Measurements from ENCODE around the gene RNF222.
A peak's percentile ranks its signal among the peaks of the same experiment; 100 is the strongest.

RNF222 gene

GRCh38 chr17:8397636-8398035 lies at the start of gene RNF222:
TSS of gene RNF222 (minus strand) at chr17:8397827. CDS start at chr17:8393461, 4,366 bp downstream.
- no peak for DNase-seq

- DNase-seq, result no peak
Observed at GRCh38 chr17:8445536-8445935, 47.9 kb upstream of the RNF222 start.

- no peak for DNase-seq
Observed at GRCh38 chr17:8444494-8444893, 46.9 kb upstream of the RNF222 start.

GRCh38 chr17:8443756-8444155 lies 46.1 kb upstream of the RNF222 start:
- no peak for DNase-seq

- no peak for DNase-seq
Observed at GRCh38 chr17:8442310-8442709, 44.7 kb upstream of the RNF222 start.

- DNase-seq, result no peak
Observed at GRCh38 chr17:8441690-8442089, 44.1 kb upstream of the RNF222 start.

GRCh38 chr17:8439681-8440080 lies 42.1 kb upstream of the RNF222 start:
- DNase-seq, result no peak

- no peak for DNase-seq
Observed at GRCh38 chr17:8438441-8438840, 40.8 kb upstream of the RNF222 start.

GRCh38 chr17:8436844-8437171 lies 39.2 kb upstream of the RNF222 start:
- no peak for DNase-seq

- DNase-seq, result no peak
Observed at GRCh38 chr17:8436169-8436843, 38.7 kb upstream of the RNF222 start.

- DNase-seq, result peak; percentile 84
Observed at GRCh38 chr17:8435245-8436168, 37.9 kb upstream of the RNF222 start, which contains the start of gene NDEL1. TSS of gene NDEL1 (plus strand) at chr17:8435884. CDS start at chr17:8444272, 8,388 bp downstream.

GRCh38 chr17:8430966-8431365 lies 33.3 kb upstream of the RNF222 start:
- no peak for DNase-seq

- DNase-seq, result no peak
Observed at GRCh38 chr17:8426802-8427201, 29.2 kb upstream of the RNF222 start.

GRCh38 chr17:8426094-8426720 lies 28.6 kb upstream of the RNF222 start:
- no peak for DNase-seq

GRCh38 chr17:8421571-8421970 lies 23.9 kb upstream of the RNF222 start:
- DNase-seq, result no peak

- DNase-seq, result no peak
Observed at GRCh38 chr17:8420041-8420934, 22.7 kb upstream of the RNF222 start.

- no peak for DNase-seq
Observed at GRCh38 chr17:8419305-8419704, 21.7 kb upstream of the RNF222 start.

- DNase-seq, result no peak
Observed at GRCh38 chr17:8418471-8418870, 20.8 kb upstream of the RNF222 start.

GRCh38 chr17:8417806-8418205 lies 20.2 kb upstream of the RNF222 start:
- no peak for DNase-seq

- no peak for DNase-seq
Observed at GRCh38 chr17:8413938-8414337, 16.3 kb upstream of the RNF222 start.

GRCh38 chr17:8413328-8413727 lies 15.7 kb upstream of the RNF222 start:
- no peak for DNase-seq

GRCh38 chr17:8412089-8412488 lies 14.5 kb upstream of the RNF222 start:
- DNase-seq, result no peak

GRCh38 chr17:8410883-8411238 lies 13.2 kb upstream of the RNF222 start:
- no peak for DNase-seq
